PFSK-1 (cell line): ENCODE data around the gene RPA1.

ENCODE experiments used
- FOXP2 ChIP-seq: optimal IDR thresholded peaks from 2 replicates; pipeline ENCODE3; 2011; ENCODE audit warnings: borderline replicate concordance, control low read depth, inconsistent platforms; ENCODE audit not compliant: insufficient read depth; ENCODE audit errors: extremely low read length, extremely low read depth
- POLR2AphosphoS5 ChIP-seq: IDR thresholded peaks from 2 replicates; pipeline ENCODE4 v1.6.1; 2012; ENCODE audit warnings: low read depth, mild to moderate bottlenecking, control low read depth, low read length, moderate library complexity
- REST ChIP-seq, 2 experiments: IDR thresholded peaks; 2 replicates each; pipeline versions ENCODE4 v1.6.1 to v1.8.0; 2011 to 2012; ENCODE audit warnings: low read depth in 2 of 2, low read length in 2 of 2, control low read depth in 1 of 2, inconsistent platforms in 1 of 2, mild to moderate bottlenecking in 1 of 2, moderate library complexity in 1 of 2; ENCODE audit not compliant: insufficient read depth in 1 of 2
- SIN3A ChIP-seq: IDR thresholded peaks from 2 replicates; pipeline ENCODE4 v1.6.1; 2012; ENCODE audit warnings: mild to moderate bottlenecking, low read length, moderate library complexity, borderline replicate concordance; ENCODE audit not compliant: insufficient read depth
- TAF1 ChIP-seq: IDR thresholded peaks from 2 replicates; pipeline ENCODE4 v1.6.1; 2012; ENCODE audit warnings: low read length, control low read depth, borderline replicate concordance; ENCODE audit not compliant: insufficient read depth

The RPA1 gene

DNA sequence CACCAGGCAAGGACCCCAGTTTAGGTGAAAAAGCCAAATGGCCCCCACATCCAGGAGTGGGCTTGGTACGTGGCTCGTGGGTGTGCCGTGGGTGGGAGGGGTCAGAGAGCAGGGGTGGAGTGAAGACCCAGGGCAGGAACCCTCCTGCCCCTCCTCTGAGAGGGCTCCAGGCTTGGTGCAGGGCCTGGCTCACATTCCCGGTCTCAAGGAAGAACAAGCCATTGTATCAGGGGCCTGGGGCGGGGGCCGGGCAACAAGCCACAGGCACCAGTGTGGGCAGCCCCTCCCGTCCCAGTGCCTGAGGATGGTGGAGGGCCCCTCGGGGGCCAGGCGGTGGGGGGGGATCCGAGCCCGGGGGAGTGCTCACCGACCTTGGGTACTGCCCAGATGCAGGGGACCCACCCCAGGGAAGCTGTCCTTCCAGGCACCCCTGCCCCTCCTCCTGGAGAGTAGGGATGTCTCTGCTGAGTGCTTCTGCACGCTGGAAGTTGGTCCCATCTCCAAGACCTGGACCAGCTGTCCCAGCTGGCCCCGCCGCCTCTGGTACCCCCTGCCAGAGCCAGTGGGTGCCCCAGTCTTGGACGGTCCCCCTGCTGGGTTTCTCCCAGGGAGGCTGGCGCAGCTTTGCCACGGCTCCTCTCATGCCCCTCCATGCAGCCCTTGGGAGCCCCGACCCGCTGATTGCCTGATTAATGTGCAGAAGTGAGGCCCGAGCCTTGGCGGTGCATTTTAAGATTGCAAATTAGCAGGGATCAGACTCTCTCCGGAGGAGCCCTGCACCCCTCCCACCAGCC is 111.7 kb downstream of the RPA1 start:
- TF ChIP-seq SIN3A: no peak
- no peak for TF ChIP-seq FOXP2
- no peak for TF ChIP-seq POLR2AphosphoS5
- TF ChIP-seq TAF1: no peak
- no peak for TF ChIP-seq REST (IDR thresholded peaks at IDR 0.05; ENCODE audit: insufficient read depth in 1 of 2, low read depth in 2 of 2, low read length in 2 of 2)

- TF ChIP-seq SIN3A: no peak
Observed at GRCh38 chr17:1942066-1942365, 112.2 kb downstream of the RPA1 start.

GRCh38 chr17:1942666-1943435 is 113.0 kb downstream of the RPA1 start:
- TF ChIP-seq POLR2AphosphoS5 (no peak), FOXP2 (no peak), SIN3A (no peak), TAF1 (no peak), REST (IDR thresholded peaks at IDR 0.05; ENCODE audit: insufficient read depth in 1 of 2, low read depth in 2 of 2, low read length in 2 of 2) (no peak)

DNA sequence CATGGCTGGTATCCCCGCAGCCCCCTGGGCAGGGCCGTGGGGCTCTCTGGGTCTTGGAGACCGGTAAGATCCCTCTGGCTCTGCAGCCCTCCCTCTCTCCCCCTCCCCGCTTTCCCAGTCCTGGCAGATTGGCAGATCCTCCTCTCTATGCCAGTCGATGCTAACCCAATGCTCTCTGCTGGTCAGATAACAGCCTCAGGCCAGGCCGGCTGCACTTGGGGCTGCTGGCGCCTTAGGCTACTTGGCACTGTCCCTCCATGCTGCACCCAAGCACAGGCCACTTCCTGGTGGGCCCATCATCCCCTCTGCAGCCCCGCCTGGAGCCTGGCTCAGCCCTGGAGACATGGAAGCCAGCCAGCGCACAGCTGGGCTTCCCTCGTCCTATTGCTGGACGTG is 113.6 kb downstream of the RPA1 start:
- no peak for TF ChIP-seq POLR2AphosphoS5

DNA sequence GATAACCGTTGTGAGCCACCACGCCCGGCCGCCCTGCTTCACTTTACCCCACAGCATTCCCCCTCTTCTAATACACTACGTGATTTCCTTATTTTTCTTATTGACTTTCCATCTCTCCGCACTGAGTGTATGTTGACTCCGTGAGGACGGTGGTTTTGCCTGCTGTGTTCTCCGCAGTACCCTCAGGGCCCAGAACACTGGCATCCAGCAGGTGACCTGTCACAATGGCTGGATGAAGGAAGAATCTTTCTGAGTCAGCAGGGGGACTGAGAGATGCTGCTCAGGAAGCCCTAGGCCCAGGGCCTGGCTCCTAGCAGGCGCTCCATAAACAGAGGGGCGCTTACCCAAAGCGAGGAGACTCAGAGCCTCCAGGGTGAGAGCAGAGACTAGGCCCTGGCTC is 115.8 kb downstream of the RPA1 start:
- no peak for TF ChIP-seq FOXP2
- no peak for TF ChIP-seq SIN3A
- TF ChIP-seq POLR2AphosphoS5: no peak
- no peak for TF ChIP-seq TAF1
- no peak for TF ChIP-seq REST (IDR thresholded peaks at IDR 0.05; ENCODE audit: insufficient read depth in 1 of 2, low read depth in 2 of 2, low read length in 2 of 2)

DNA sequence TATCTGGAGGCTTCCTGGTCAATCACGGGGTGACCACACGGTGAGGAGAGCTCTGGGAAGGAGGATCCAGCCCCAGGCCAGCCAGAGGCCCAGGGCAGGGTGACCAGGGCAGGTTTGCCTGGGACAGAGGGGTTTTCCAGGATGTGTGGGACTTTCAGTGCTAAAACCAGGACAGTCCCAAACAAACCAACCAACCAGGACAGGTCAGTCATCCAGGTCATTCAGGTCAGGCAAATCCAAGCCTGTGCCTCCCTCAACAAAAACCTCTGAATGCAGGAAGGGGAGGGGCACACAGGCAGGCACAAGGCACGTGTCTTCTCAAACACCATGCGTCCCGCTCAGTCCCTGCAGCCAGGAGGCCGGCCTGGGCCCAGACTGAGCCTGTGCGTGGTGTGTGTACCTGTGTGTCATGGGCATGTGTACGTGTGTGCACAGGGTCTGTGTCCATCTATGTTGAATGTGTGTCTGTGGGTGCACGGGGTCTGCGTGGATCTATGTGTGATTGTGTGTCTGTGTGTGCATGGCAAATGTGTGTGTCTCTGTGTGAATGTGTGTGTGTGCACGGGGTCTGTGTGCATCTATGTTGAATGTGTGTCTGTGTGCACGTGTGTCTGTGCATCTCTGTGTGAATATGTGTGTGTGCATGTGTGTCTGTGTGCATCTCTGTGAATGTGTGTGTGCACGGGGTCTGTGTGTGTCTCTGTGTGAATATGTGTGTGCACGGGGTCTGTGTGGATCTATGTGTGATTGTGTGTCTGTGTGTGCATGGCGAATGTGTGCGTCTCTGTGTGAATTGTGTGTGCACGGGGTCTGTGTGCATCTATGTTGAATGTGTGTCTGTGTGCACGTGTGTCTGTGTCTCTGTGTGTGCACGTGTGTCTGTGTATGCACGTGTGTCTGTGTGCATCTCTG is 116.5 kb downstream of the RPA1 start:
- no peak for TF ChIP-seq SIN3A
- no peak for TF ChIP-seq TAF1
- TF ChIP-seq FOXP2: no peak
- no peak for TF ChIP-seq REST (IDR thresholded peaks at IDR 0.05; ENCODE audit: insufficient read depth in 1 of 2, low read depth in 2 of 2, low read length in 2 of 2)
- no peak for TF ChIP-seq POLR2AphosphoS5
